Nephron progenitor cell (in vitro differentiated cells): Measurements from ENCODE around the gene ARHGEF18.
A peak's percentile ranks its signal among the peaks of the same experiment; 100 is the strongest.

ENCODE experiments used
- DNase-seq: peaks from one replicate; pipeline ENCODE4 v3.0.0; 2021
- H3K27ac Mint-ChIP-seq: 2 replicates; pipeline ENCODE4 v1.8.0; 2021; ENCODE audit warnings: mild to moderate bottlenecking, moderate library complexity, mixed read lengths
- H3K27me3 Mint-ChIP-seq: 2 replicates; pipeline ENCODE4 v1.8.0; 2021; ENCODE audit warnings: mild to moderate bottlenecking, low read depth, mixed read lengths; ENCODE audit not compliant: poor library complexity
- H3K36me3 Mint-ChIP-seq: 2 replicates; pipeline ENCODE4 v1.8.0; 2021; ENCODE audit warnings: low read depth, mixed read lengths
- H3K4me1 Mint-ChIP-seq: 2 replicates; pipeline ENCODE4 v1.8.0; 2021; ENCODE audit warnings: mixed read lengths
- H3K4me3 Mint-ChIP-seq: 2 replicates; pipeline ENCODE4 v1.8.0; 2021; ENCODE audit warnings: mild to moderate bottlenecking, moderate library complexity, mixed read lengths
- H3K9me3 Mint-ChIP-seq: 2 replicates; pipeline ENCODE4 v1.8.0; 2021; ENCODE audit warnings: mild to moderate bottlenecking, moderate library complexity, mixed read lengths
- CTCF ChIP-seq: fragments of 200-600 bp; sonication (generic); IDR thresholded peaks from 2 replicates; pipeline ENCODE4 v1.5.0; 2021; ENCODE audit warnings: antibody characterized with exemption

Gene ARHGEF18

DNA sequence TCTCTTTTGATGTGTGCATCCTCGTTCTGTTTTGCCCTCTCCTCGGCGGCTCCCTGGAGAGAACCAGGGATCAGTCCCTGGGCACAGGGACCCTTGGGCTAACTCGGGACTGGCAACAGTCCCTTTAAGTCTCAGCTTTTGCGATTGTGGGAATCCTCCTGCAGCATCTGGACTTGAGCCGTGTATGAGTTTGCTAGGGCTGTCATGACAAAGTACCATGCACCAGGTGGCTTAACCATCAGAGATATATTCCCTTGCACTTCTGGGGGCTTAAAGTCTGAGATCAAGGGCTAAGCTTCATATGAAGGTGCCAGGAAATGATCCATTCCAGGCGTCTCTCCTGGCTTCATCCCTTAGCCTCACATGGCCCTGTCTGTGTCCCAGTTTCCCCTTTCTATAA, 34.5 kb downstream of the ARHGEF18 start:
- H3K27ac Mint-ChIP-seq = no peak overlapping the region
- H3K4me3 Mint-ChIP-seq = no peak overlapping the region
- peaks cover 28% of the 10 kb centered on the region for H3K27me3 Mint-ChIP-seq
- H3K9me3 Mint-ChIP-seq = no peaks in the 10 kb centered on the region
- TF ChIP-seq CTCF = no peak
- no peaks in the 10 kb centered on the region for H3K36me3 Mint-ChIP-seq
- H3K4me1 Mint-ChIP-seq = peaks cover 9% of the 10 kb centered on the region
- no peak for DNase-seq

DNA sequence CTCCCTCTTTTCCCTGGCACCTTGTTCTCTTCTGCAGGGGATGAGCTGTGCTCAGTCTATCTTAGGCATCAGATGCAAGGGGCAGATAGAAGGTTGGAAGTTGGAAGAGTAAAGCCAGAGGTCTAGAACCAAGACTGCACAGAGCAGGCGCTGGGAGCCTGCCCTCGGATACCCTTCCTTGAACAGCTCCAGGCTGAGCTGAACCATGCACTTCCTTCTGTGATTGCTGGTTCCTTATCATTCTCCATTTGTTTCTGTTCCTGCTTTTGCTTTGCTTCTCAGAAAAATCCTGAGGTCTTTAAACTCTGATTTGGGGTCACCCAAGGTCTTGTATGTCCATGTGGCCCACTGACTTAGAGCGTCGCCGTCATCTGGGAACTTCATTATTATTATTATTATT, 36.3 kb downstream of the ARHGEF18 start:
- H3K9me3 Mint-ChIP-seq = no peaks in the 10 kb centered on the region
- no peak for TF ChIP-seq CTCF
- H3K27me3 Mint-ChIP-seq = peaks cover 30% of the 10 kb centered on the region
- no peaks in the 10 kb centered on the region for H3K36me3 Mint-ChIP-seq
- DNase-seq = no peak
- no peak overlapping the region for H3K4me3 Mint-ChIP-seq
- peaks cover 9% of the 10 kb centered on the region for H3K4me1 Mint-ChIP-seq
- H3K27ac Mint-ChIP-seq = no peak overlapping the region

- no peak for DNase-seq
- TF ChIP-seq CTCF = no peak
- Mint-ChIP-seq H3K4me1 (peaks cover 3% of the 10 kb centered on the region), H3K27ac (no peak overlapping the region), H3K27me3 (peaks cover 33% of the 10 kb centered on the region), H3K4me3 (no peak overlapping the region), H3K9me3 (no peaks in the 10 kb centered on the region), H3K36me3 (no peaks in the 10 kb centered on the region)
Measured at GRCh38 chr19:7386308-7386707, 37.6 kb downstream of the ARHGEF18 start.

GRCh38 chr19:7386769-7387168, 38.0 kb downstream of the ARHGEF18 start:
- no peak for TF ChIP-seq CTCF
- Mint-ChIP-seq H3K4me3 (no peak overlapping the region), H3K27ac (no peak overlapping the region), H3K9me3 (no peaks in the 10 kb centered on the region), H3K4me1 (peaks cover 6% of the 10 kb centered on the region), H3K36me3 (no peaks in the 10 kb centered on the region), H3K27me3 (peaks cover 36% of the 10 kb centered on the region)
- DNase-seq = no peak

- Mint-ChIP-seq H3K4me3 (peak overlapping the region; percentile 21), H3K4me1 (peaks cover 18% of the 10 kb centered on the region), H3K9me3 (no peaks in the 10 kb centered on the region), H3K27ac (no peak overlapping the region), H3K27me3 (peaks cover 24% of the 10 kb centered on the region), H3K36me3 (no peaks in the 10 kb centered on the region)
- TF ChIP-seq CTCF = no peak
- DNase-seq = no peak
Measured at GRCh38 chr19:7391218-7391670, 42.5 kb downstream of the ARHGEF18 start.

GRCh38 chr19:7393459-7393858, 44.7 kb downstream of the ARHGEF18 start:
- no peak overlapping the region for H3K27ac Mint-ChIP-seq
- H3K9me3 Mint-ChIP-seq = no peaks in the 10 kb centered on the region
- no peak for TF ChIP-seq CTCF

More at GRCh38 chr19:7393459-7393858, 44.7 kb downstream of the ARHGEF18 start:
- Mint-ChIP-seq H3K27me3 (peaks cover 21% of the 10 kb centered on the region), H3K36me3 (no peaks in the 10 kb centered on the region), H3K4me1 (peaks cover 20% of the 10 kb centered on the region), H3K4me3 (peak overlapping the region; percentile 94)
- no peak for DNase-seq
